Inferior parietal cortex (tissue), 1 donor: Measurements from ENCODE around the gene CCDC107.

Experiments used
- DNase-seq: peaks from one replicate; pipeline ENCODE4 v3.0.0-alpha.2; 2016; ENCODE audit errors: extremely low spot score

Gene CCDC107

GRCh38 chr9:35702696-35703095 is 44.6 kb downstream of the CCDC107 start:
- no peak for DNase-seq

GRCh38 chr9:35703906-35704672 is 46.0 kb downstream of the CCDC107 start:
- no peak for DNase-seq

GRCh38 chr9:35705372-35705771 is 47.3 kb downstream of the CCDC107 start:
- no peak for DNase-seq

- DNase-seq: no peak
Measured at GRCh38 chr9:35705836-35706430, 47.8 kb downstream of the CCDC107 start.

- DNase-seq: no peak
Measured at GRCh38 chr9:35706951-35707350, 48.9 kb downstream of the CCDC107 start.

- DNase-seq: no peak
Measured at GRCh38 chr9:35708146-35708545, 50.1 kb downstream of the CCDC107 start.

GRCh38 chr9:35710818-35711500 is 52.9 kb downstream of the CCDC107 start:
- DNase-seq: no peak
